ENCODE data around the gene APPL2.

GRCh38 chr12:105273601-105274000 lies 37.6 kb upstream of the APPL2 start:
- no peak for TF ChIP-seq POLR2A (IDR thresholded peaks at IDR 0.05)
- TF ChIP-seq, protein P1, sequence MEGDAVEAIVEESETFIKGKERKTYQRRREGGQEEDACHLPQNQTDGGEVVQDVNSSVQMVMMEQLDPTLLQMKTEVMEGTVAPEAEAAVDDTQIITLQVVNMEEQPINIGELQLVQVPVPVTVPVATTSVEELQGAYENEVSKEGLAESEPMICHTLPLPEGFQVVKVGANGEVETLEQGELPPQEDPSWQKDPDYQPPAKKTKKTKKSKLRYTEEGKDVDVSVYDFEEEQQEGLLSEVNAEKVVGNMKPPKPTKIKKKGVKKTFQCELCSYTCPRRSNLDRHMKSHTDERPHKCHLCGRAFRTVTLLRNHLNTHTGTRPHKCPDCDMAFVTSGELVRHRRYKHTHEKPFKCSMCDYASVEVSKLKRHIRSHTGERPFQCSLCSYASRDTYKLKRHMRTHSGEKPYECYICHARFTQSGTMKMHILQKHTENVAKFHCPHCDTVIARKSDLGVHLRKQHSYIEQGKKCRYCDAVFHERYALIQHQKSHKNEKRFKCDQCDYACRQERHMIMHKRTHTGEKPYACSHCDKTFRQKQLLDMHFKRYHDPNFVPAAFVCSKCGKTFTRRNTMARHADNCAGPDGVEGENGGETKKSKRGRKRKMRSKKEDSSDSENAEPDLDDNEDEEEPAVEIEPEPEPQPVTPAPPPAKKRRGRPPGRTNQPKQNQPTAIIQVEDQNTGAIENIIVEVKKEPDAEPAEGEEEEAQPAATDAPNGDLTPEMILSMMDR (IDR thresholded peaks at IDR 0.05), result no peak

All from thyroid gland (tissue), 4 donors.